ENCODE measurements around the gene THUMPD2. TPM values are rescaled to one million over a fixed set of nuclear protein-coding genes. Genes with fewer than 3 reads are reported as not detected.

THUMPD2 gene
- polyA plus RNA-seq, 1 donor from 2014 or later: 24.7 TPM

DNA sequence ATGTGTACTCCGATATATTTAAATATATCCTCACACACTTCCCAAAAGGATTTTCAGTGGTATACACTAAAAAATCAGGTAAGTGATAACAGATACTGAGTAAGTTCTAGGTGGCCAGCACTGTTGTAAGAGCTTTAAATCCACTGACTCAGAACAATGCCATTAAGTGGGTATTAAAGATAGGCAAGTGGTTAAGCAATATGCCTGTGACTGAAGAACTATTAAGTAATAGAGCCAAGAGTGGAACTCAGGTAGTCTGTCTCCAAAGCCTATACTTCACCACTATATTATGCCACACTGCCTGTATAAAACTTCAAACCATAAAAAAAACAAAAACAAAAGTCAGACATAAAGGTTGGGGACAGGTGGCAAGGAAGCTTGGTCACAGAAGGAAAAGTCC lies 37.2 kb downstream of the THUMPD2 start:
- TF ChIP-seq CTCF (IDR thresholded peaks at IDR 0.05; ENCODE audit: poor library complexity, severe bottlenecking) (no peak), EZH2 (IDR thresholded peaks at IDR 0.05; ENCODE audit: borderline replicate concordance, insufficient read depth, low read length, poor library complexity, severe bottlenecking) (no peak), MXI1 (conservative IDR thresholded peaks at IDR 0.05; ENCODE audit: poor library complexity, severe bottlenecking) (no peak), TAF1 (IDR thresholded peaks at IDR 0.05; ENCODE audit: low read depth) (no peak), RAD21 (conservative IDR thresholded peaks at IDR 0.05) (no peak), POLR2AphosphoS5 (IDR thresholded peaks at IDR 0.05) (no peak), SMC3 (conservative IDR thresholded peaks at IDR 0.05; ENCODE audit: poor library complexity) (no peak), EP300 (conservative IDR thresholded peaks at IDR 0.05; ENCODE audit: poor library complexity, severe bottlenecking) (no peak)
- TF ChIP-seq, protein P1, sequence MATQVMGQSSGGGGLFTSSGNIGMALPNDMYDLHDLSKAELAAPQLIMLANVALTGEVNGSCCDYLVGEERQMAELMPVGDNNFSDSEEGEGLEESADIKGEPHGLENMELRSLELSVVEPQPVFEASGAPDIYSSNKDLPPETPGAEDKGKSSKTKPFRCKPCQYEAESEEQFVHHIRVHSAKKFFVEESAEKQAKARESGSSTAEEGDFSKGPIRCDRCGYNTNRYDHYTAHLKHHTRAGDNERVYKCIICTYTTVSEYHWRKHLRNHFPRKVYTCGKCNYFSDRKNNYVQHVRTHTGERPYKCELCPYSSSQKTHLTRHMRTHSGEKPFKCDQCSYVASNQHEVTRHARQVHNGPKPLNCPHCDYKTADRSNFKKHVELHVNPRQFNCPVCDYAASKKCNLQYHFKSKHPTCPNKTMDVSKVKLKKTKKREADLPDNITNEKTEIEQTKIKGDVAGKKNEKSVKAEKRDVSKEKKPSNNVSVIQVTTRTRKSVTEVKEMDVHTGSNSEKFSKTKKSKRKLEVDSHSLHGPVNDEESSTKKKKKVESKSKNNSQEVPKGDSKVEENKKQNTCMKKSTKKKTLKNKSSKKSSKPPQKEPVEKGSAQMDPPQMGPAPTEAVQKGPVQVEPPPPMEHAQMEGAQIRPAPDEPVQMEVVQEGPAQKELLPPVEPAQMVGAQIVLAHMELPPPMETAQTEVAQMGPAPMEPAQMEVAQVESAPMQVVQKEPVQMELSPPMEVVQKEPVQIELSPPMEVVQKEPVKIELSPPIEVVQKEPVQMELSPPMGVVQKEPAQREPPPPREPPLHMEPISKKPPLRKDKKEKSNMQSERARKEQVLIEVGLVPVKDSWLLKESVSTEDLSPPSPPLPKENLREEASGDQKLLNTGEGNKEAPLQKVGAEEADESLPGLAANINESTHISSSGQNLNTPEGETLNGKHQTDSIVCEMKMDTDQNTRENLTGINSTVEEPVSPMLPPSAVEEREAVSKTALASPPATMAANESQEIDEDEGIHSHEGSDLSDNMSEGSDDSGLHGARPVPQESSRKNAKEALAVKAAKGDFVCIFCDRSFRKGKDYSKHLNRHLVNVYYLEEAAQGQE (IDR thresholded peaks at IDR 0.05; ENCODE audit: borderline replicate concordance): no peak
- no peaks in the 10 kb centered on the region for H3F3A ChIP-seq (ENCODE audit: insufficient read depth, low read length, poor library complexity, severe bottlenecking)

GRCh38 chr2:39739386-39739785 lies 39.7 kb downstream of the THUMPD2 start:
- Histone ChIP-seq H3F3A (ENCODE audit: insufficient read depth, low read length, poor library complexity, severe bottlenecking) (no peaks in the 10 kb centered on the region), H3K4me2 (ENCODE audit: low read length) (no peak overlapping the region), H3K27ac (ENCODE audit: low read length) (no peak overlapping the region), H4K20me1 (ENCODE audit: insufficient read depth) (no peaks in the 10 kb centered on the region), H3K27me3 (ENCODE audit: insufficient read depth, low read depth, low read length) (no peaks in the 10 kb centered on the region), H2AFZ (ENCODE audit: low read depth, low read length) (no peak overlapping the region), H3K4me3 (ENCODE audit: low read length) (no peak overlapping the region), H3K9me3 (ENCODE audit: low read length) (no peaks in the 10 kb centered on the region), H3K79me2 (replicated peaks; ENCODE audit: insufficient read depth, low read length) (no peaks in the 10 kb centered on the region), H3K36me3 (ENCODE audit: insufficient read depth, low read length) (peaks cover 4% of the 10 kb centered on the region), H3K9ac (ENCODE audit: low read length) (no peak overlapping the region), H3K9me2 (ENCODE audit: insufficient read depth, low read length) (no peaks in the 10 kb centered on the region)
- TF ChIP-seq CTCF (IDR thresholded peaks at IDR 0.05; ENCODE audit: poor library complexity, severe bottlenecking) (no peak), MXI1 (conservative IDR thresholded peaks at IDR 0.05; ENCODE audit: poor library complexity, severe bottlenecking) (no peak), EZH2 (IDR thresholded peaks at IDR 0.05; ENCODE audit: borderline replicate concordance, insufficient read depth, low read length, poor library complexity, severe bottlenecking) (no peak), POLR2AphosphoS5 (IDR thresholded peaks at IDR 0.05) (no peak), EP300 (conservative IDR thresholded peaks at IDR 0.05; ENCODE audit: poor library complexity, severe bottlenecking) (no peak), TAF1 (IDR thresholded peaks at IDR 0.05; ENCODE audit: low read depth) (no peak), SMC3 (conservative IDR thresholded peaks at IDR 0.05; ENCODE audit: poor library complexity) (no peak), RAD21 (conservative IDR thresholded peaks at IDR 0.05) (no peak)
- TF ChIP-seq, protein P1 (IDR thresholded peaks at IDR 0.05; ENCODE audit: borderline replicate concordance): no peak

More for the DNA sequence above, 37.2 kb downstream of the THUMPD2 start:
- H2AFZ ChIP-seq (ENCODE audit: low read depth, low read length): no peak overlapping the region
- no peaks in the 10 kb centered on the region for H3K79me2 ChIP-seq (replicated peaks; ENCODE audit: insufficient read depth, low read length)
- H3K27ac ChIP-seq (ENCODE audit: low read length): no peak overlapping the region
- H3K9me2 ChIP-seq (ENCODE audit: insufficient read depth, low read length): no peaks in the 10 kb centered on the region
- no peaks in the 10 kb centered on the region for H4K20me1 ChIP-seq (ENCODE audit: insufficient read depth)
- no peaks in the 10 kb centered on the region for H3K27me3 ChIP-seq (ENCODE audit: insufficient read depth, low read depth, low read length)
- H3K4me2 ChIP-seq (ENCODE audit: low read length): no peak overlapping the region
- no peaks in the 10 kb centered on the region for H3K9me3 ChIP-seq (ENCODE audit: low read length)
- no peaks in the 10 kb centered on the region for H3K36me3 ChIP-seq (ENCODE audit: insufficient read depth, low read length)
- H3K9ac ChIP-seq (ENCODE audit: low read length): no peak overlapping the region
- no peak overlapping the region for H3K4me3 ChIP-seq (ENCODE audit: low read length)

Data from neural cell (in vitro differentiated cells).